Glomerular visceral epithelial cell (primary cell): Measurements from ENCODE around the gene CBX7.
"Not testable (repeated sequence)": the region's sequence is repeated elsewhere in the genome, so short reads cannot be mapped to it uniquely, and the experiment has no call there.

Experiments
- DNase-seq: peaks from one replicate; pipeline ENCODE4 v3.0.0-alpha.2; 2016; ENCODE audit errors: extremely low spot score

The CBX7 gene

DNA sequence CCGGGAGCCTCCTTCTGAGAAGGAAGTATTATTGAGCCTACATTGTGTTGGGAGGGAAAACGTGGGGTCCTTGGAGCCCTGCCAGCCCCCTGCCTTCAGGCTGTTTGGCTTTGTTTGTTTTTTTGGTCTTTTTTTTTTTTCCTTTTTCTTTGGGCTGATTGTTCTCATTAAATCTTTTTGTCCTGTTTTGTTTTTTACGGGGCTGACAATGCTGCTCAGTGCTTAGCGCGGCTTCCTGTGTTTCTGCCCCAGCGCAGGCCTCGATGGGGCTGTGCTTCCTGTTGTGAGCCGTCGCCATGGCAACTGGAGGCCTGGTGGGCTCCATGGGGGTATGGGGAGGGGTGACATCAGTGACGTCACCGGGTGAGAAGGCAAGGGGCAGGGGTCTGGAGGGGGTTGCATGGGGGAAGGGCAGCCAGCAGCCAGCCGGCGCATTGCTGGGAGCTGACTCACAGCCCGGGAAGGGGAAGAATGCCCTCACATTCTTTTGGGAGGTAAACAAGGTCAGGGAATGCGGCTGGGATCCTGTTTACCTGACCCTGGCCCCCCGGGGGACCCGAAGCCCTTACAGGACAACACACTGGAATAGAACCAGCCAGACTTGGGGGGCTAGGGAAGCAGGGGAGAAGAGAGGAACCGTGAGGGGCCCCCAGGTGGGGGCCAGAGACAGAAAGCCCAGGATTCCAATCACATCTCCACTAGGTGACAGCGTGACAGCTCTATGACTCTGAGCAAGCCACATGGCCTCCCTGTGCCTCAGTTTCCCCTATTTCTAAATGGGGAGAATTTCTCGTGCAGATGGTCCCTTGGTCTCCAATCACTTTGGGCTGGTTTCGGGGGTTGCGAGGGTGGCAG, 22.2 kb upstream of the CBX7 start:
- DNase-seq, result peak; percentile 98

DNA sequence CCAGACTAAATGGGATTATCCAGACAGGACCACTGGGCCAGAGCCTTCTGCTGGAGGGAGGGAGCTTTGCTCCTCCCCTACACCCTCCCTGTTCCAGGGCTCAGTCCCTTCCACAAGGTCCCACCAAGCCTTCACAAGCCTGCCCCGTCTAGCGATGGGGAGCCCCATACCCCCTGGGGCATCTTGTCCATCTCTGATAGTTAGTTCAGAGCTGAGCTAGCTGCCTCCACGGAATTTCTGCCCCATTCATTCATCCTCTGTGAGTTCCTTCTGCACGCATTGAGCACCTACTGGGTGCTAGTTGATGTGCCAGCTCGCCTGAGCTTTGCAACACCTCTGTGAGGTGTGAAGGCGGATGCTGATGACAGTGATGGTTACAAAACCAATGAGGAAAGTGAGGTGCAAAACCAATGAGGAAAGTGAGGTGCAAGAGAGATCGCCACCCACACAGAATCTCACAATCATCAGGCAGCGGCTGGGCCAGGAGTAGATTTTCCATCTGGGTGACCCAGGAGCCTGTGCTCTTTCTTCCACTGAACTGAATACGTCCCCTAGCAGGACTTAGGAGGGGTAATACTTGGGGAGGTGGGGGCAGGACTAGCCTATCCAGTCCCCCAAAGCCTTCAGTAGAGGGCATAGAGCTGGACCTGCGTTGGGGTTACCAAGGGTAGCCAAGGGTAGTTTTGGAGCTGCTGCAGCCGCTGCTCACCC, 21.5 kb upstream of the CBX7 start:
- no peak for DNase-seq

GRCh38 chr22:39173050-39173706, 20.7 kb upstream of the CBX7 start:
- DNase-seq, result no peak

GRCh38 chr22:39172265-39173049, 20.0 kb upstream of the CBX7 start:
- DNase-seq, result peak; percentile 39

DNA sequence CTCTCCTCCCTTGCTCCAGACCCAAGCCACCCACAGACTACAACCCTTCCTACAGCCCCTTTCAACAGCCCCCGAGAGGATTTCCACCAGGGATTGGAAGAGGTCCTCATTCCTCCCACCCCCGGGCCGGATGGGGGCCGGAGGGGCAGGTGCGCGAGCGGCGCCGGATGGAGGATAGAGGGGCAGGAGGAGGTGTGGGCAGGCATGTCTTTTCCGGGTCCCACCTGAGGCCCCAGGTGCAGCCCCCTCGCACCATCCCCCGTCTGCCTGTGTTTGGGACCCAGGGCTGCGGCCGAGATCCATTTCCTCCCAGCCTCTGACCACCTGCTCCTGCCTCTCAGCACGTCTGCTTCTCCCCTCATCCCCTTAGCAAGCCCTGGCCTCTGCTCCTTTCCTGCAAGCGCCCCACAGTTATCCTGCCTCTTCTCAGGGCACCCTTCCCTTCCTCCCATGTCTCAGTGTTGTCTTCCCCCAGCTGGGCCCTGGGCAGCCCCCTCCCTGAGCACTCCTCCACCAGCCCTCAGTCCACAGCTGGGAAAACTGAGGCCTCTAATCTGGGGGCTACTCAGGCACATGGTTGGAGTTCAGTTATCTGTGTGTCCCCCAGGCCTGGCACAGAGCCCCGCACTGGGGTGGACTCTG, 19.3 kb upstream of the CBX7 start:
- DNase-seq, result no peak

- DNase-seq, result peak; percentile 79
Measured at GRCh38 chr22:39170825-39171622, 18.5 kb upstream of the CBX7 start.

DNA sequence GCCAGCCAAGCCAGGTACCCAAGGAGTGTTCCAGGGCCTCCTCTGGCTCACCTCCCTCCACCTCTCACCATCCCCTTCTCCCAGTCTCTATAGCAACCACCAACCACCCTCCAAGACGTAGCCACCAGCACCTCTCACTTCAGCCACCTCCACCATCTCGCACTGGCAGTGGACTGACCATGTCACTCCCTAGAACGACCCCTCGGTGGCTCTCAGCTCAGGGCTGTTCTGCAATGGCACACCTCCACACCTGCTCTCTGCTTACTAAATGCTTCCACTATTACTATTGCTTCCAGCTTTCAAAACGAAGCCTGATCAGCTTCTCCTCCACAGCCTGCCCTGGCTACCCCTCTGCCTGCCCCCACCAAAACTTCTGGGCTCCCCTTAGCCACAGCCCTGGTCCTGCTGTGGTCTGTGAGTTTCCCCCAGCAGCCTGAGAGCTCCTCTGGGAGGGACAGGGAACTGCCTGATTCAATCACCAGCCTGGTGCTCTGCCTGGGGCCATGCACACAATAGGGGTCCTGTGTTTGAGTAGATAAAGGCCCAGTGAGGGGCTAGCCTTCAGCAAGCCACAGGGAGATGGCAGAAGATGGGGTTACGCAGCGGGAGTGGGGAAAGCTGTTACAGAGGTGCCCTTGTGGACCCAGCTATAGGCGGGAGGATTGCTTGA, 17.5 kb upstream of the CBX7 start:
- DNase-seq, result no peak

DNA sequence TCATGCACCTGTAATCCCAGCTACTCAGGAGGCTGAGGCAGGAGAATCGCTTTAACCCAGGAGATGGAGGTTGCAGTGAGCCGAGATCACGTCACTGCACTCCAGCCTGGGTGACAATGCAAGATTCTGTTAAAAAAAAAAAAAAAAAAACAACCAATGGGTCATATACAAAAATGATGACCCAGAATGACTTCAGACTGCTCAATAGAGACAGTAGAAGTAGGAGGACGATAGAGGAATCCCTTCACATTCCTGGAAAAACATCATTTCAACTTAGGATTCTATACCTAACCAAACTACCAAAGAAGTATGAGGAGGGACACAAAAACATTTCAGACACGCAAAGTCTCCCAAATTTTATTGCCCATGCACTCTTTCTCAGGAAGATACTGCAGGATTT, 14.1 kb upstream of the CBX7 start:
- DNase-seq, result no peak

- DNase-seq, result not testable (repeated sequence)
Measured at GRCh38 chr22:39156093-39156492, 3.6 kb upstream of the CBX7 start.

DNA sequence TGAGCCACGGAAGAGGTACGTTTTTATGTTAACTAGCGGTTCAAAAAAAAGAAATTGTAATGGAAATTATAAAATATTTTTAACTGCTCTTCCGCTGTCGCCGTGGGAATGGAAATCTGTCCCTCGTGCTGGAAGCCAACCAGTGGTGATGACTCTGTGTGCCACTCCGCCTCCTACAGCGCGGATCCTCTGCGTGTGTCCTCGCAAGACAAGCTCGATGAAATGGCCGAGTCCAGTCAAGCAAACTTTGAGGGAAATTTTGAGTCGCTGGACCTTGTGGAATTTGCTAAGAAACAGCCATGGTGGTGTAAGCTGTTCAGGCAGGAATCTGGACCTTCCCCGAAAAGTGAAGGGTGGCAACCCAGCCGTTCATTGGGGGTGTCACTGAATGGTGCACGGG, 2.9 kb upstream of the CBX7 start:
- no peak for DNase-seq

- no peak for DNase-seq
Measured at GRCh38 chr22:39153220-39153717, 789 bp upstream of the CBX7 start.

DNA sequence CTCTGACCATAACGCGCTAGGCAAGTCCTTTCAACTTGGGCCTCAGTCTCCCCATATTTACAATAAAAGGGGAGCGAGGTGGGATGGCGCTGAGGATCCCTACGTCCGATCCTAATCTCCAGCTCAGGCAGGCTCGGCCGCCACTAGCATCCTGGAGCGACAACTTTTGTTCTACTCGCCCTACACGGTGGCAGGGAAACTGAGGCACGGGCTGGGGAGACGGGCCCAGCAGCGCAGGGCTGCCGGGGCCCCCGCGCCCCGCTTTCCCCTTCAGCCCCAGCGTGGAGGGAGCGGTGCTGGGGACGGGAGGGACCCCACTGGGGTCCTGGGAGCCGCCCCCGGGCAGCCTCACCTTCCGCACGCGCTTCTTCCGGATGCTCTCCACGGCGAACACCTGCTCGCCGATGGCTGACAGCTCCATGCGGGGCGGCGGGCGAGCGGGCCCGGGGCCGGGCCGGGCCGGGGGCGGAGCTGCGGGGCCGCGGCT, 413 bp downstream of the CBX7 start:
- DNase-seq, result no peak

DNA sequence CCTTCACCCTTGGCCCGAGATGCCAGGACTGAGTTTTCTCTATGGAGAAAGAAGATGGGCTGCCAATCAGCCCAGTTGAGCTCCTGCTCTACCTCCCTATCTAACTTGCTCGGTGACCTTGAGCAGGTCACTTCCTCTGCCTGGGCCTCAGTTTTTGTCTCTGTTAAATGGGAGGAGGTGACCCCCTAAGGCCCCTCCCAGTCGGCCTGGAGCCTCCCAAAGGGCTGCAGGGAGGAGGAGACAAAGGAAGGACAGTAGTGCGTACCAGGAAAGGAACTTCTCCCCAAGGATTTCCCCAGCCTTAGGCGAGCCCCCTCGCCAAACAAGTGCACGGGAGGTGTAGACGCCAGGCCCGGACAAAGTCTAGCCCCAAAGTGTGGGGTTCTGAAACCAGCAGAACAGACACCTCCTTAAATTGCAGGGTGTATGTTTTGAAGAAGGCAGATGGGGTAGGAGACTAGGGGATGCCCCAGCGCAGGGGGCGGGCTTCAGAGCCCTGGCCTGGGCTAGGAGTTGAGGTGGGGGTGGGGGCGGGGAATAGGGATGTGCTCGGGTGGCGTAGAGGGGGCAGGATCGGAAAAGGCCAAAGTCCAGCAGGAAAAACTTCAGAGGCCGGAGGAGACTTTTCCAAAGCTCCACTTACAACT, 1.0 kb downstream of the CBX7 start:
- DNase-seq, result no peak

DNA sequence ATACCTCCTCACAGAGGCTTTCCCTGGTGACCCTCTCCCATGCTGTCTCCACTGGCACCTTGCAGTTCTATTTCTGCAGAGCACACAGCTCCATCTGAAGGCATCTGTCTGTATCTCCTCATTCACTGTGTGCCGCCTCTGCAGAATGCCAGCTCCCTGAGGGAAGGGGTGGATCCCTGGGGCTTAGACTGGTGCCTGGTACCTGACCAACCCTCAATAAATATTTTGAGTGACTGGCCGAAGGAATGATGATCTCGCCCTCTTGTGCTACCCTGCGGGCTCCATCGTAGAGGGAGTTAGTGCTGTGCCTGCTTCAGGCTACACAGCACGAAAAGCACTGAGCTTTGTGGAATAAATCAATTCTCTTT, 1.6 kb downstream of the CBX7 start:
- DNase-seq, result no peak

GRCh38 chr22:39149915-39150847, 2.3 kb downstream of the CBX7 start:
- DNase-seq, result no peak

DNA sequence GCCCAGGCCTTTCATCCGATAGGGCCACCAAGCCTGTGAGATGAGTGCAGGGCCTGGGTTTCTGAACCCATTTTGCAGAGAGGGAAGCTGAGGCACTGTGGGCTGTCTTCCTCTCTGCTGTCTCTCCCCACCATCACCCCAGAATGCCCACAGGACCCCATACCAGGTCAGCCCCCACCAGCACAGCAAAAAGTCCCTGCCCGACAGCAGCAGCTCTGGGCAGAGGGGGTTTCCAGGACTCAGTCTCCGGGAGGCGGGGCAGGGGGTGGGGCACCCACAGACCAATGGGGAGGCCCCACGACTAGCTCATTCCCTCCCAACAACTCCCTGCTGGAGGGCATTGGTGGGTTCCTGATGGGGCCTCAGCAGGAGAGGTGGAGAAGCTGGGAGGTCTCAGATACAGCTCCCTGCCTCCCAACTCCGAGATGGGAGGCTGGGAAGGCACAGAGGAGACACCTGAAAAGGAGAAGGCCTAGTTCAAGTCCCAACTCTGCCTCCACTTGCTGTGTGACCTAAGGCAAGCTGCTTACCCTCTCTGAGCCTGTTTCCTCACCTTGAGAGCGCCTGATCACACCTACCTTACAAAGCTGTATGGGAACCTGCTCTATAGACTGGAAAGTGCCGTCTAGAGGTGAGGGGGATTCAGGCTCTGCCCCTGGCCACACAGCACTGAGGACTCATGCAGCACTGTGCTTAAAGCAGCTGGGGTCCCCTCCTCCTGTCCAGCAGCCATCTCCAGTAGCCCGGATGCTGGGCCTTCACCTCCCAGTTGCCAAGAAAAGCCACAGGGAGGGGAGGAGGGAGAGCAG, 3.5 kb downstream of the CBX7 start:
- no peak for DNase-seq

DNA sequence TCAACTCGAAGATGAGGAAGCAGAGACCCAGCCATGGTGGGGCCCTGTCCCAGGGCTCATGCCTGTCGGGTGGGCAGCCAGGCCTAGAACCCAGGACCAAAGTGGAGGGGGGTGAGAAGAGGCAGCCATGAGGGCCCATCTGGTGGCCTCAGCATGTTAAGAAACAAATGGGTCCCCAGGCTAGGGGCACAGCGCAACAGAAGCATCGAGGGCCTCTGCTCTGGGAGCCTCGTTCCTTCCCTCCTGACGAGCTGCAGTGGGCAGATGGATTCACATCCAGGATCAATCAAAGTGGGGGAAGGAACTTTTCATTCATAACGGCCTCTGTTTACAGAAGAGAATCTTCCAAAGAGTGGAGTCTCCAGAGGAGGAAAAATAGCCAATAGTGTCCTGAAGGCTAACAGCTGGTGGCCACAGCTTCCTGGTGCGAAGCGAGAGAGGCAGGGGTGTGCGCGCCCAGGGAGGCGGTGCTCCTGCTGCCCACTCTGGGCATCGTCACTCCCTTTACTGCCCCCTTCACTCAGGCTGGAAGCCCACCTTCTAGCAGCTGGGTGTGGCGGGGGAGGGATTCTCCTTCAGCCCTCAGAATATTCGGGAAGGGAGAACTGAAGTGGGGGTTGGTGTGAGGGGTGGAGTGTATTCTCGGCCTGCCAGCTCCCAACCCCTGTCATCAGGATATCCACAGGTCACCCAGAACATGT, 4.3 kb downstream of the CBX7 start:
- DNase-seq, result no peak
